Measurements from ENCODE around the gene TMEFF2.

DNA sequence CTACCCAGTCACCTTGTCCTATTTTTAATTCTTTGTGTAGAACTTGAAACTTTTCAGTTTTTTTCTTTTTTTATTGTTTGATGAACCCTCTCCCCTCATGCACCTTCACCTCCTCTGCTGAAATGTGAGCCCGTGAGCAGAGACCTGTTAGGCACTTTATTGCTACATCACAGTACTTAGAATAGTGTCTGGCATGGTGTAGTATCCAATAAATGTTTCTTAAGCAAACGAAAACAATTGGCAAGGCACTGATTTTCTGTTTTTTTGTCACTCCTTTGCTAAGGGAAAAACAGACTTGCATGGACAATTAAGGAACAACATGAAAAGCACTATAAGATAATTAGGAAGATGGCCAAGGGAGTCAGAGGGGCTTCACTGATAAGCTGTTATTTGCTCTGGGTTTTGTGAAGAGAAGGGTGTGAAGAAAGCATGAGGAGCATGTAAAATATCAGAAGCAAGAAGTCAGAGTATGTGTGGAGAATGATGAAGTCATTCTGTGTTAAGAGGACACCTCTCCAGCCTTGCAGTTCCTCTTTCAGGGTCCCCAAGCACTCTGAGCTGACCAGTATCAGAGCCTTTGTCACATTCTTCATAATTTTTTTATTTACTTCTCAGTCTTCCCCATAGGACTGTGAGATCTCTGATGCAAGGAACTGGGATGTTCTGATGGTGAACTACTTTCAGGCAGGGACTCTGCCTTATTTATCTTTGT, 248.1 kb downstream of the TMEFF2 start:
- TF ChIP-seq EZH2 (IDR thresholded peaks at IDR 0.05; ENCODE audit: borderline replicate concordance, insufficient read depth, low read depth, low read length, poor library complexity, severe bottlenecking) = no peak
- TF ChIP-seq, protein P1, sequence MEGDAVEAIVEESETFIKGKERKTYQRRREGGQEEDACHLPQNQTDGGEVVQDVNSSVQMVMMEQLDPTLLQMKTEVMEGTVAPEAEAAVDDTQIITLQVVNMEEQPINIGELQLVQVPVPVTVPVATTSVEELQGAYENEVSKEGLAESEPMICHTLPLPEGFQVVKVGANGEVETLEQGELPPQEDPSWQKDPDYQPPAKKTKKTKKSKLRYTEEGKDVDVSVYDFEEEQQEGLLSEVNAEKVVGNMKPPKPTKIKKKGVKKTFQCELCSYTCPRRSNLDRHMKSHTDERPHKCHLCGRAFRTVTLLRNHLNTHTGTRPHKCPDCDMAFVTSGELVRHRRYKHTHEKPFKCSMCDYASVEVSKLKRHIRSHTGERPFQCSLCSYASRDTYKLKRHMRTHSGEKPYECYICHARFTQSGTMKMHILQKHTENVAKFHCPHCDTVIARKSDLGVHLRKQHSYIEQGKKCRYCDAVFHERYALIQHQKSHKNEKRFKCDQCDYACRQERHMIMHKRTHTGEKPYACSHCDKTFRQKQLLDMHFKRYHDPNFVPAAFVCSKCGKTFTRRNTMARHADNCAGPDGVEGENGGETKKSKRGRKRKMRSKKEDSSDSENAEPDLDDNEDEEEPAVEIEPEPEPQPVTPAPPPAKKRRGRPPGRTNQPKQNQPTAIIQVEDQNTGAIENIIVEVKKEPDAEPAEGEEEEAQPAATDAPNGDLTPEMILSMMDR (IDR thresholded peaks at IDR 0.05) = no peak

Data from B cell (primary cell).